ENCODE data around the gene KCNIP4.

- TF ChIP-seq FOXA1 (IDR thresholded peaks at IDR 0.05) (no peak), L3MBTL2 (conservative IDR thresholded peaks at IDR 0.05) (no peak), FOXM1 (IDR thresholded peaks at IDR 0.05; ENCODE audit: borderline replicate concordance) (no peak), NFRKB (IDR thresholded peaks at IDR 0.05) (no peak), SUZ12 (IDR thresholded peaks at IDR 0.05) (no peak), PKNOX1 (IDR thresholded peaks at IDR 0.05) (no peak), TARDBP (IDR thresholded peaks at IDR 0.05) (no peak), FOXK2 (IDR thresholded peaks at IDR 0.05) (no peak), SP1 (IDR thresholded peaks at IDR 0.05) (no peak), LEF1 (IDR thresholded peaks at IDR 0.05; ENCODE audit: borderline replicate concordance) (no peak), ELF4 (IDR thresholded peaks at IDR 0.05) (no peak), ZNF384 (IDR thresholded peaks at IDR 0.05) (no peak)
Observed at GRCh38 chr4:21411086-21411485, 537.5 kb downstream of the KCNIP4 start.

Measured in HEK293T (cell line).